H1 (cell line): ENCODE results near the gene TOB2. TPM values are rescaled to one million over a fixed set of nuclear protein-coding genes. Genes with fewer than 3 reads are reported as not detected.
"Not testable (repeated sequence)": the region's sequence is repeated elsewhere in the genome, so short reads cannot be mapped to it uniquely, and the experiment has no call there.

Source experiments
- CTCF ChIA-PET: fragments of 300-600 bp; sonication (Branson Sonifier 250); formaldehyde crosslinking; loops from one replicate; lab custom pipeline; 2021; ENCODE audit not compliant: partially characterized antibody; lab: Charles Lee
- POLR2A ChIA-PET: fragments of 300-600 bp; sonication (Branson Sonifier 250); formaldehyde crosslinking; loops from one replicate; lab custom pipeline; 2021; ENCODE audit warnings: inconsistent platforms; ENCODE audit not compliant: partially characterized antibody; lab: Charles Lee
- DNase-seq, 2 experiments: peaks; one replicate each; pipeline versions ENCODE4 v3.0.0 to v3.0.0-alpha.2; 2010 to 2022; ENCODE audit warnings: low spot score in 2 of 2, low read depth in 1 of 2, mixed read lengths in 1 of 2
- FAIRE-seq: peaks from 2 replicates; lab custom pipeline; 2011; peaks lifted over from hg19 to GRCh38; lab: Jason Lieb, UNC
- H2AFZ ChIP-seq: 2 replicates; pipeline ENCODE4 v1.8.1; 2012; ENCODE audit warnings: low read length, inconsistent platforms
- H2AK5ac ChIP-seq: 2 replicates; pipeline ENCODE4 v1.6.1; 2013; ENCODE audit warnings: low read depth, low read length
- H2BK120ac ChIP-seq: replicated peaks from 2 replicates; pipeline ENCODE3; 2013; ENCODE audit warnings: low read depth, low read length, inconsistent platforms
- H2BK12ac ChIP-seq: 2 replicates; pipeline ENCODE4 v1.6.1; 2013; ENCODE audit warnings: low read depth, low read length
- H2BK15ac ChIP-seq: 2 replicates; pipeline ENCODE4 v1.6.1; 2013; ENCODE audit warnings: low read length
- H2BK20ac ChIP-seq: 2 replicates; pipeline ENCODE4 v1.6.1; 2013; ENCODE audit warnings: low read length
- H2BK5ac ChIP-seq: 2 replicates; pipeline ENCODE4 v1.6.1; 2013; ENCODE audit warnings: low read depth, low read length
- H3K14ac ChIP-seq: 2 replicates; pipeline ENCODE4 v1.6.1; 2013; ENCODE audit warnings: inconsistent platforms; ENCODE audit not compliant: insufficient read length
- H3K18ac ChIP-seq: 2 replicates; pipeline ENCODE4 v1.6.1; 2013; ENCODE audit warnings: low read length; ENCODE audit errors: extremely low read depth
- H3K23ac ChIP-seq: 2 replicates; pipeline ENCODE4 v1.6.1; 2013; ENCODE audit warnings: inconsistent platforms; ENCODE audit not compliant: insufficient read length
- H3K23me2 ChIP-seq: 2 replicates; pipeline ENCODE4 v1.6.1; 2013; ENCODE audit warnings: low read depth, low read length
- H3K27ac ChIP-seq: 2 replicates; pipeline ENCODE4 v1.6.1; 2011; ENCODE audit warnings: low read depth, low read length, inconsistent platforms
- H3K27me3 ChIP-seq, 4 experiments: replicated peaks in 1 of 4; 1 replicate in 1 of 4; 2 replicates in 3 of 4; pipeline versions ENCODE4 v1.6.1 to v1.8.1; 2011 to 2013; ENCODE audit warnings: low read length in 3 of 4, mild to moderate bottlenecking in 3 of 4, inconsistent platforms in 2 of 4, mixed read lengths in 2 of 4, moderate library complexity in 1 of 4; ENCODE audit not compliant: control insufficient read depth in 3 of 4, insufficient read depth in 3 of 4; ENCODE audit errors: extremely low read depth in 1 of 4
- H3K36me3 ChIP-seq, 4 experiments: 2 replicates each; pipeline versions ENCODE4 v1.6.1 to v1.8.1; 2011 to 2013; ENCODE audit warnings: mild to moderate bottlenecking in 4 of 4, low read length in 3 of 4, moderate library complexity in 2 of 4, control low read depth in 1 of 4, inconsistent platforms in 1 of 4; ENCODE audit not compliant: insufficient read depth in 4 of 4, control insufficient read depth in 2 of 4
- H3K4ac ChIP-seq: replicated peaks from 2 replicates; pipeline ENCODE3; 2013; ENCODE audit warnings: low read length, low read depth, mixed read lengths, inconsistent platforms; ENCODE audit not compliant: insufficient read length
- H3K4me1 ChIP-seq, 4 experiments: replicated peaks in 1 of 4; 1 replicate in 1 of 4; 2 replicates in 3 of 4; pipeline versions ENCODE4 v1.6.1 to v1.8.1; 2011 to 2013; ENCODE audit warnings: low read length in 3 of 4, inconsistent platforms in 2 of 4, mixed read lengths in 1 of 4; ENCODE audit not compliant: insufficient read depth in 4 of 4, control insufficient read depth in 3 of 4
- H3K4me2 ChIP-seq, 2 experiments: 2 replicates each; pipeline versions ENCODE4 v1.6.1 to v1.8.1; 2011 to 2013; ENCODE audit warnings: low read depth in 2 of 2, low read length in 2 of 2, control low read depth in 1 of 2, inconsistent platforms in 1 of 2, mild to moderate bottlenecking in 1 of 2; ENCODE audit not compliant: insufficient read depth in 1 of 2
- H3K4me3 ChIP-seq, 4 experiments: fragments of 200-600, 300-600 bp in 1 of 4; sonication (generic), shearing (Covaris generic), sonication (Bioruptor Twin) in 1 of 4; 2 replicates each; pipeline versions ENCODE4 v1.5.1 to v1.8.1; 2011 to 2016; ENCODE audit warnings: low read length in 4 of 4, low read depth in 3 of 4, control low read depth in 2 of 4, inconsistent platforms in 2 of 4, mild to moderate bottlenecking in 2 of 4, mixed read lengths in 1 of 4, moderate library complexity in 1 of 4; ENCODE audit not compliant: insufficient read depth in 2 of 4; ENCODE audit errors: extremely low read depth in 1 of 4
- H3K56ac ChIP-seq: replicated peaks from 2 replicates; pipeline ENCODE3; 2013; ENCODE audit warnings: low read depth, mild to moderate bottlenecking, mixed read lengths, low read length, inconsistent platforms; ENCODE audit not compliant: insufficient read length
- H3K79me1 ChIP-seq: 2 replicates; pipeline ENCODE4 v1.6.1; 2013; ENCODE audit warnings: low read depth, low read length, control low read depth
- H3K79me2 ChIP-seq, 2 experiments: 2 replicates each; pipeline versions ENCODE4 v1.6.1 to v1.8.1; 2012 to 2013; ENCODE audit warnings: low read length in 2 of 2, mild to moderate bottlenecking in 2 of 2, inconsistent platforms in 1 of 2; ENCODE audit not compliant: insufficient read depth in 2 of 2, control insufficient read depth in 1 of 2
- H3K9ac ChIP-seq, 4 experiments: replicated peaks in 1 of 4; 1 replicate in 1 of 4; 2 replicates in 3 of 4; pipeline versions ENCODE4 v1.6.1 to v1.8.1; 2011 to 2013; ENCODE audit warnings: low read depth in 3 of 4, low read length in 3 of 4, control low read depth in 2 of 4, mild to moderate bottlenecking in 2 of 4, moderate library complexity in 2 of 4, inconsistent platforms in 1 of 4; ENCODE audit errors: extremely low read depth in 1 of 4
- H3K9me3 ChIP-seq, 2 experiments: 2 replicates each; pipeline versions ENCODE4 v1.6.1 to v1.8.1; 2012 to 2013; ENCODE audit warnings: mild to moderate bottlenecking in 2 of 2, moderate library complexity in 2 of 2, control low read depth in 1 of 2, inconsistent platforms in 1 of 2, low read depth in 1 of 2, low read length in 1 of 2, mixed read lengths in 1 of 2; ENCODE audit not compliant: insufficient read depth in 2 of 2
- H4K20me1 ChIP-seq, 2 experiments: replicated peaks in 1 of 2; 2 replicates each; pipeline versions ENCODE3 to v1.8.1; 2011 to 2013; ENCODE audit warnings: inconsistent platforms in 2 of 2, low read length in 2 of 2, mild to moderate bottlenecking in 1 of 2; ENCODE audit not compliant: insufficient read depth in 2 of 2, control insufficient read depth in 1 of 2
- H4K5ac ChIP-seq: 2 replicates; pipeline ENCODE4 v1.6.1; 2013; ENCODE audit warnings: low read length, low read depth, mixed read lengths, inconsistent platforms; ENCODE audit not compliant: insufficient read length
- H4K8ac ChIP-seq: 2 replicates; pipeline ENCODE4 v1.8.0; 2013; ENCODE audit warnings: mild to moderate bottlenecking, moderate library complexity, low read length, inconsistent platforms; ENCODE audit not compliant: insufficient read depth; ENCODE audit errors: extremely low read depth
- H4K91ac ChIP-seq: replicated peaks from 2 replicates; pipeline ENCODE3; 2013; ENCODE audit warnings: low read length, mixed read lengths, inconsistent platforms; ENCODE audit not compliant: insufficient read length
- WGBS, 2 experiments: shearing (Covaris generic) in 1 of 2; methylation state at CpG; one replicate each; pipeline versions ENCODE4 v1.1.6 to v1.1.7; 2013 to 2015; ENCODE audit warnings: low lambda C conversion rate in 2 of 2, mixed read lengths in 2 of 2, inconsistent platforms in 1 of 2, low coverage in 1 of 2, missing lambda C conversion rate in 1 of 2; ENCODE audit not compliant: insufficient replicate concordance in 2 of 2, insufficient coverage in 1 of 2, insufficient read length in 1 of 2; ENCODE audit errors: extremely low coverage in 1 of 2, missing lambda C conversion rate in 1 of 2; 5-methylcytosine and 5-hydroxymethylcytosine counted together
- polyA plus RNA-seq, 7 experiments: library from polyadenylated mRNA; depleted of rRNA in 3 of 7; stranded (reverse) in 5 of 7; unstranded in 2 of 7; fragments of >200 nt in 5 of 7; fragments of 200-250 nt in 2 of 7; gene quantifications; 1 replicate in 5 of 7; 2 replicates in 1 of 7; 4 replicates in 1 of 7; pipeline versions ENCODE4 v1.2.1 to v1.2.3, GENCODE V29; 2011 to 2013; ENCODE audit warnings: missing spikeins in 2 of 7, mixed read lengths in 2 of 7
- total RNA-seq: library from RNA; stranded (reverse); fragmentation: NEBNext Ultra II Directional; extraction: Animal tissue kit (Norgen Biotek cat#: 25700); gene quantifications from 2 replicates; pipeline ENCODE4 v1.2.1, GENCODE V29; 2021

Gene TOB2
- total and polyA plus RNA-seq, 2 of the 8 experiments (the other 6 are each of a cell fraction or from before 2014, with no cell fraction given) = 27.0 to 54.1 TPM

DNA sequence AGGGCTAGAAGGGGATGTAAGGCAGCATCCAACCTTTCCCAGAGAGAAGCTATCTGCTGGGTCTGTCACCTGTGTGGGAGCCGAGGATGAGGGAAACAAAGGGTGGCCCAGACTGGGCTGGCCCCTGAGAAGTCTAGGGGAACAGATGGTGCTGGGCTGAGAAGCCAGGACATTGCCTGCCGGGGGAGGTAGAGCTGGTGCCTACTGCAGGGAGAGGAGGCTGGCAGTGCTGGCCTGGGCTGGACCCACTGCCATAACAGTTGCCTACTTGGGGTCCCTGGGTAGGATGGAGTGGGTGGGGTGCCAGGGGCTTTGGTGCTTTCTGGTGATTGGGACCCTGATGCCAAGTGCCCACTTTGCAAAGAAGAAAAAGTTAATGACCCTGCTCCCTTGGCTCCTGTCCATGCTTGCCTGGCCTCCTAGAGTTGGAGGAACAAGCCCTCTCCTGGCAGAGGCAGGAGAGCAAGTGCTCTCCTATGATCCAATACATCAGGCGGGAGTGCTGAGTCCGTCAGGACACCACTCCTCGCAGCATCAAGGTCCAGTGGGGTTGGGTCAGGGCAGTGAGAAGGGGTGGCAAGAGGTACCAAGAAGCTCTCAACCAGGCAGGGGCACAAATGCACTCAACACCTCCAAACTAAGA lies 12.1 kb downstream of the TOB2 start:
- H3K36me3 ChIP-seq = peaks cover 14 to 50% (median 29%) of the 10 kb centered on the region in 4 experiments
- H3K4me3 ChIP-seq, H3K4me2 ChIP-seq, H3K4me1 ChIP-seq, H3K56ac ChIP-seq, H2AK5ac ChIP-seq, FAIRE-seq, H3K23ac ChIP-seq, H3K27ac ChIP-seq, H2BK12ac ChIP-seq, H4K91ac ChIP-seq, H2BK5ac ChIP-seq, H3K9me3 ChIP-seq, H3K9ac ChIP-seq, CTCF ChIA-PET, H2AFZ ChIP-seq, H4K8ac ChIP-seq, H3K14ac ChIP-seq, H2BK120ac ChIP-seq, H3K23me2 ChIP-seq, H4K5ac ChIP-seq, H2BK15ac ChIP-seq, H3K4ac ChIP-seq, H2BK20ac ChIP-seq, H3K27me3 ChIP-seq, H3K18ac ChIP-seq, DNase-seq: not testable (repeated sequence)
- POLR2A ChIA-PET = interaction anchor here (0.6 to 4.3 kb wide), 3 partner anchors 9 to 22 kb away, joined by 3 to 63 read pairs (median 5); partner anchors contain the start of gene TOB2
- WGBS, 2 experiments = 91% methylated on average over 5 of the region's 5 CpGs; no CpG with 5 or more reads in 1 of the 2 experiments
- H3K79me2 ChIP-seq = peaks cover 0 to 37% of the 10 kb centered on the region in 2 experiments; a peak in 2 of 4 replicates
- H3K79me1 ChIP-seq = peaks cover 11% of the 10 kb centered on the region
- peaks cover 18 to 31% of the 10 kb centered on the region in 2 experiments for H4K20me1 ChIP-seq
